ENCODE results near the gene IL12A.

DNA sequence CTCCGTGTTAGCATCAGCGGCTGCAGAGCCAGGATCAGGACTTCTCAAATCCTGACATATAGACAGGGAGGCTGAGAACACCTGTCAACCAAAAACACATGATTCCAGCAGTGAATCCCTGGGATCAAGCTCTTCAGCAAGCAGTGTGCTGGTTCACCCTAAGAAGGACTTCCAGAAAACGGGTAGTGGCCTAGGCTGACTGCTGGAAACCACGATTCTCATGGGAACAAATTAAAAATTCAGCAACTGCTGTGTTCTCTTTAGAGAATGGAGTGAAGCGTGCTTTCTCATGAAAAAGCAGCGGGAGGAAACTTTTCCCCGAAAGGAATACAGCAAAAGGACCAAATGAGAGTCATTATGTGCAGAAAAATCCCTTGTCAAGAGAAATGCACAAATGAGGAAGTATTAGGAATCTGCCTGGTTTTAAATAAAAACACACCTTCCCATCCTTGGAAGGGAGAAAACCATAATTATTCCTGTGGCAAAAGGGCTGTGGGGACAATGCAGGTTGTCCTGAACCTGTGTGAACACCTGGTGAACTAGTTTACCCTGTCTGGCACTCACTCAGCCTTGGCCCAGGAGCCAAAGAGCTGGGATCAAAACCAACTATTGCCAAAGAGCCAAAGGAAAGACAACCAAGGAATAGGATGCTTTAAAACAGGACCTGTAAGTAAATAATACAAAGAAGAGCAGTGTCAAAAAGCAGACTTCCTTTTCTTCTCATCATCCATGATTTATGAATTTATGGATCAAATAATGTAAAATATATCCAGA is 13.4 kb downstream of the IL12A start:
- TF ChIP-seq, protein P1, sequence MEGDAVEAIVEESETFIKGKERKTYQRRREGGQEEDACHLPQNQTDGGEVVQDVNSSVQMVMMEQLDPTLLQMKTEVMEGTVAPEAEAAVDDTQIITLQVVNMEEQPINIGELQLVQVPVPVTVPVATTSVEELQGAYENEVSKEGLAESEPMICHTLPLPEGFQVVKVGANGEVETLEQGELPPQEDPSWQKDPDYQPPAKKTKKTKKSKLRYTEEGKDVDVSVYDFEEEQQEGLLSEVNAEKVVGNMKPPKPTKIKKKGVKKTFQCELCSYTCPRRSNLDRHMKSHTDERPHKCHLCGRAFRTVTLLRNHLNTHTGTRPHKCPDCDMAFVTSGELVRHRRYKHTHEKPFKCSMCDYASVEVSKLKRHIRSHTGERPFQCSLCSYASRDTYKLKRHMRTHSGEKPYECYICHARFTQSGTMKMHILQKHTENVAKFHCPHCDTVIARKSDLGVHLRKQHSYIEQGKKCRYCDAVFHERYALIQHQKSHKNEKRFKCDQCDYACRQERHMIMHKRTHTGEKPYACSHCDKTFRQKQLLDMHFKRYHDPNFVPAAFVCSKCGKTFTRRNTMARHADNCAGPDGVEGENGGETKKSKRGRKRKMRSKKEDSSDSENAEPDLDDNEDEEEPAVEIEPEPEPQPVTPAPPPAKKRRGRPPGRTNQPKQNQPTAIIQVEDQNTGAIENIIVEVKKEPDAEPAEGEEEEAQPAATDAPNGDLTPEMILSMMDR (IDR thresholded peaks at IDR 0.05) = no peak
- no peak for TF ChIP-seq POLR2AphosphoS5 (IDR thresholded peaks at IDR 0.05)
- TF ChIP-seq EP300 (IDR thresholded peaks at IDR 0.05) = no peak
- no peak for TF ChIP-seq POLR2A (IDR thresholded peaks at IDR 0.05)
